IPS-18c (cell line): Measurements from ENCODE around the gene ANKRD18B.
A peak's percentile ranks its signal among the peaks of the same experiment; 100 is the strongest.
"Not testable (repeated sequence)": the region's sequence is repeated elsewhere in the genome, so short reads cannot be mapped to it uniquely, and the experiment has no call there.

Experiments used
- H3K4me3 ChIP-seq: 2 replicates; pipeline ENCODE4 v1.7.0; 2013; ENCODE audit warnings: low read depth, mild to moderate bottlenecking, low read length, moderate library complexity; ENCODE audit not compliant: insufficient read depth
- H3K9me3 ChIP-seq: one replicate; pipeline ENCODE4 v1.6.1; 2013; ENCODE audit warnings: mild to moderate bottlenecking, low read length, moderate library complexity; ENCODE audit not compliant: control insufficient read depth, insufficient read depth

The ANKRD18B gene

GRCh38 chr9:33517934-33518577, 6.0 kb upstream of the ANKRD18B start:
- not testable (repeated sequence) for H3K9me3 ChIP-seq, H3K4me3 ChIP-seq

GRCh38 chr9:33521861-33522260, 2.2 kb upstream of the ANKRD18B start:
- H3K9me3 ChIP-seq, H3K4me3 ChIP-seq: not testable (repeated sequence)

GRCh38 chr9:33524306-33524947, 376 bp downstream of the ANKRD18B start:
- Histone ChIP-seq H3K4me3 (peak overlapping the region; percentile 79), H3K9me3 (peaks cover 3% of the 10 kb centered on the region)

GRCh38 chr9:33528069-33528468, 4.0 kb downstream of the ANKRD18B start:
- H3K4me3 ChIP-seq, H3K9me3 ChIP-seq: not testable (repeated sequence)

GRCh38 chr9:33533958-33534357, 9.9 kb downstream of the ANKRD18B start:
- not testable (repeated sequence) for H3K9me3 ChIP-seq

GRCh38 chr9:33535541-33535940, 11.5 kb downstream of the ANKRD18B start:
- Histone ChIP-seq H3K9me3 (no peaks in the 10 kb centered on the region), H3K4me3 (no peak overlapping the region)

More at GRCh38 chr9:33533958-33534357, 9.9 kb downstream of the ANKRD18B start:
- H3K4me3 ChIP-seq, result not testable (repeated sequence)

- H3K4me3 ChIP-seq, H3K9me3 ChIP-seq: not testable (repeated sequence)
Observed at GRCh38 chr9:33543463-33543862, 19.4 kb downstream of the ANKRD18B start.

- H3K4me3 ChIP-seq, H3K9me3 ChIP-seq: not testable (repeated sequence)
Observed at GRCh38 chr9:33545715-33546114, 21.7 kb downstream of the ANKRD18B start.

- not testable (repeated sequence) for H3K9me3 ChIP-seq, H3K4me3 ChIP-seq
Observed at GRCh38 chr9:33548816-33549215, 24.8 kb downstream of the ANKRD18B start.

GRCh38 chr9:33549418-33549817, 25.4 kb downstream of the ANKRD18B start:
- H3K4me3 ChIP-seq, H3K9me3 ChIP-seq: not testable (repeated sequence)

GRCh38 chr9:33551183-33551582, 27.1 kb downstream of the ANKRD18B start:
- H3K9me3 ChIP-seq, H3K4me3 ChIP-seq: not testable (repeated sequence)

- not testable (repeated sequence) for H3K9me3 ChIP-seq, H3K4me3 ChIP-seq
Observed at GRCh38 chr9:33552315-33552725, 28.3 kb downstream of the ANKRD18B start.

- not testable (repeated sequence) for H3K9me3 ChIP-seq, H3K4me3 ChIP-seq
Observed at GRCh38 chr9:33560217-33560616, 36.2 kb downstream of the ANKRD18B start.

GRCh38 chr9:33562196-33562595, 38.1 kb downstream of the ANKRD18B start:
- not testable (repeated sequence) for H3K9me3 ChIP-seq, H3K4me3 ChIP-seq

- not testable (repeated sequence) for H3K9me3 ChIP-seq
Observed at GRCh38 chr9:33567776-33568175, 43.7 kb downstream of the ANKRD18B start.

GRCh38 chr9:33577786-33578185, 53.7 kb downstream of the ANKRD18B start:
- H3K4me3 ChIP-seq, H3K9me3 ChIP-seq: not testable (repeated sequence)

More at GRCh38 chr9:33567776-33568175, 43.7 kb downstream of the ANKRD18B start:
- H3K4me3 ChIP-seq, result not testable (repeated sequence)

- H3K9me3 ChIP-seq, H3K4me3 ChIP-seq: not testable (repeated sequence)
Observed at GRCh38 chr9:33579996-33580395, 55.9 kb downstream of the ANKRD18B start.

- not testable (repeated sequence) for H3K4me3 ChIP-seq
Observed at GRCh38 chr9:33582686-33583085, 58.6 kb downstream of the ANKRD18B start.

GRCh38 chr9:33586128-33586527, 62.1 kb downstream of the ANKRD18B start:
- H3K4me3 ChIP-seq, H3K9me3 ChIP-seq: not testable (repeated sequence)

More at GRCh38 chr9:33582686-33583085, 58.6 kb downstream of the ANKRD18B start:
- H3K9me3 ChIP-seq, result not testable (repeated sequence)
